M059J (cell line): ENCODE data around the gene IKZF5. TPM values are rescaled to one million over a fixed set of nuclear protein-coding genes. Genes with fewer than 3 reads are reported as not detected.
A peak's percentile ranks its signal among the peaks of the same experiment; 100 is the strongest.

Experiments used
- DNase-seq: peaks from one replicate; pipeline ENCODE4 v3.0.0-alpha.2; 2012; ENCODE audit warnings: low read depth
- total RNA-seq: library from RNA; depleted of rRNA; stranded (reverse); fragments of >200 nt; shearing (Covaris generic); gene quantifications from 2 replicates; pipeline ENCODE4 v1.2.3, GENCODE V29; 2014; rRNA removed

The IKZF5 gene
- total RNA-seq, 1 experiment from 2014 or later = 3.6 TPM

DNA sequence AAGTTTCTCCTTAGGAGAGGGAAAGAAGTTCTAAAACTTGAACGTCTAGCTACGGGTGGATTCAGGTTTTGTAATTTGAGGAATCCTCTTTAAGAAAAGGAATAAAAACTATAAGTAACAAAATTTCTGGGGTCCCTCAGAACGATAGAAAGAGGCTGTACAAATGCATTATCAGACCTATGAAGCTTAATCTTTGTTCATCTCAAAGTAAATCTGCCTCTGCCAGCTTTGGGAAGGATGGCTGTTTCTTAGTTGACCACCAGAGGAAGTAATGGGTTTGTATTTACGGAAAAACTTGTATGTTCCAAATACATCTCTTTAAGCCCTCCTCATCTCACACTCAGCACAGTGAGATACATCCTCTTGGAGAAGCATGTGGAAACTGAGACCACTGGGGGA is 27.5 kb downstream of the IKZF5 start:
- peak; percentile 47 for DNase-seq

GRCh38 chr10:122980209-122981065 is 28.2 kb downstream of the IKZF5 start, which contains the start of gene PSTK:
TSS of gene PSTK (plus strand) at chr10:122980401. CDS start at chr10:122980480, 79 bp downstream.
- DNase-seq = peak; percentile 82

DNA sequence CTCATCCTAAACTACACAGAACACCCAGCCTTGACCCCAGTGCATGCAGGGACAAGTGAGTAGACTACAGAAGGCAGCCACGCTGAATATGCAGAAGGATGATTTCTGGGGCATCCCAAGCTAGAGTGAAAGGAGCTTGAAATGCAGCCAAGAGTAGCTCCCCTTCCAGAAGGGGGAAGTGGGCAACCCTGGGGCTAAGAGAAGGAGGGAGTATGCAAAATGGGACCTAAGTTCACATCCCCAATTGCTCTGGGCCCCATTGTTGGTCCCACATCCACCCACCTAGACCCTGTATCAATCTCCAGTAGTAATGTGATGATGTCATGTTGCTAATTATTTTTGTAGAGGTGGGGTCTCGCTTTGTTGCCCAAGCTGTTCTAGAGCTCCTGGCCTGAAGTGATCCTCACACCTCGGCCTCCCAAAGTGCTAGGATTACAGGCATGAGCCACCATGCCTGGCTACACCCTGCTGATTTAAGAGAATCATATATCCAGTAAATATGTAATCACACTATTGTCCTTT is 34.0 kb downstream of the IKZF5 start:
- DNase-seq = no peak

DNA sequence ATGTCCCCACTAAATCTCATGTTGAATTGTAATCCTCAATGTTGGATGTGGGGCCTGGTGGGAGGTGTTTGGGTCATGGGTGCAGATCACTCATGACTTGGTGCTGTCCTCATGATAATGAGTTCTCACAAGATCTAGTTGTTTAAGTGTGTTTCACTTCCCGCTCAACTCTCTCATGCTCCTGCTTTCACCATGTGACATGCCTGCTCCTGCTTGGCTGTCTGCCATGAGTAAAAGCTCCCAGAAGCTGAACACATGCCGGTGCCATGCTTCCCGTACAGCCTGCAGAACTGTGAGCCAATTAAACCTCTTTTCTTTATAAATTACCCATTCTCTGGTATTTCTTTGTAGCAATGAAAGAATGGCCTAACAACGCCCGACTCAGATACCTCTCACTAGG is 34.6 kb downstream of the IKZF5 start:
- no peak for DNase-seq

GRCh38 chr10:122968698-122969097 is 39.9 kb downstream of the IKZF5 start:
- DNase-seq = no peak

GRCh38 chr10:122966879-122967278 is 41.7 kb downstream of the IKZF5 start:
- DNase-seq = no peak

GRCh38 chr10:122962405-122962804 is 46.2 kb downstream of the IKZF5 start:
- no peak for DNase-seq

- peak; percentile 15 for DNase-seq
Observed at GRCh38 chr10:122957474-122957873, 51.1 kb downstream of the IKZF5 start.

DNA sequence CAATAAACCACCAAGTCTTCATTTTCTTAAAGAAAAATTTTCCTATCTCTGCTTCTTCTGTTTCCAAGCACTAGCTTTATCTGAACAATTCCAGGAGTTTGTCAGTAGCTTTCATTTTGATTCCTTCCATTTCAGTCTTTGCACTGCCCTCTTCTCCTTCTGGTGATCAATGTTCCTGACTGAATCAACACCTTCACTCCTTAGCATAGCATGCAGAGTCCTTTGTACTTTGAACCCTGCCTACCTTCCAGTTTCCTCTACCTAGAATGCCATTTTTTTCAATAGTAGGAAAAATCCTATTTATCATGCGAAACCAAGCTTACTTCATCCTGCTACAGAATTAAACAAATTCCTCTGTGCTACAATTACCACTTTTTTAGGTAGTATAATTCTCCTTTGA is 52.7 kb downstream of the IKZF5 start:
- DNase-seq = no peak

DNA sequence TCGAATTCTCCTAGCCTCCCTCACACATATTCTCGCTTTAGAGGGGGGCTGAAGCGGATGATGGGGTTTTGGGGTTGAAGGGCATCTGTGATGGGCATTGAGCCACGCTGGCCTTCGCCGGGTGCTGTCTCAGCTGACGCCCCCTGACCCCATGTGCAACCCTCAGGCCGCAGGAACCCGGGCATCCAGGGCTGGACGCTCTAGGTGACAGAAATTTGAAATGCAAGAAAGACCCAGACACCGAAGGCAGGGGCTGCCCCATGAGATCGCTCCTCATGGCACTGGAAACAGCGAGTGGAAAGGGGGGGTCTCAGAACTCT is 53.9 kb downstream of the IKZF5 start:
- no peak for DNase-seq

GRCh38 chr10:122953902-122954730 is 54.5 kb downstream of the IKZF5 start, which contains the start of gene C10orf88:
TSS of gene C10orf88 (minus strand) at chr10:122954227. CDS start at chr10:122954178, 49 bp downstream.
- DNase-seq = peak; percentile 96

- DNase-seq = no peak
Observed at GRCh38 chr10:122949296-122949695, 59.3 kb downstream of the IKZF5 start.

Other genes with a start within 250 kb of the IKZF5 start
- 0.02 and 0.05 TPM in 2 replicates for gene CUZD1, start 162.9 kb downstream of the IKZF5 start, total RNA-seq
- 0.39 and 2.2 TPM in 2 replicates for gene FAM24B, start 129.2 kb downstream of the IKZF5 start, total RNA-seq
- not detected in 2 replicates for gene FAM24A, start 98.2 kb downstream of the IKZF5 start, total RNA-seq
- gene C10orf88, start 54.6 kb downstream of the IKZF5 start, total RNA-seq = 9.1 and 12.6 TPM in 2 replicates
- gene PSTK, start 28.4 kb downstream of the IKZF5 start, total RNA-seq = 14.1 and 16.6 TPM in 2 replicates
- 2.3 and 3.8 TPM in 2 replicates for gene ACADSB, start 211 bp upstream of the IKZF5 start, total RNA-seq
- not detected in 2 replicates for gene HMX3, start 127.2 kb upstream of the IKZF5 start, total RNA-seq
- gene HMX2, start 139.3 kb upstream of the IKZF5 start, total RNA-seq = 0.07 and 0.96 TPM in 2 replicates
- 256 and 276 TPM in 2 replicates for gene BUB3, start 145.6 kb upstream of the IKZF5 start, total RNA-seq